Thyroid gland (tissue), 4 donors: ENCODE results near the gene CCDC187.

Source experiments
- CTCF ChIP-seq, 6 experiments: fragments of 200-600 bp in 3 of 6; fragments of 450-650 bp in 3 of 6; sonication (generic) in 3 of 6; IDR thresholded peaks; one replicate each; pipeline ENCODE4 v1.5.1; 2016 to 2019; ENCODE audit warnings: antibody characterized with exemption in 6 of 6, mild to moderate bottlenecking in 2 of 6, inconsistent platforms in 1 of 6, moderate library complexity in 1 of 6
- POLR2A ChIP-seq, 2 donors: fragments of 450-650 bp; IDR thresholded peaks; one replicate each; pipeline ENCODE4 v1.6.1; 2017; ENCODE audit warnings: antibody characterized with exemption in 2 of 2, mild to moderate bottlenecking in 2 of 2, moderate library complexity in 1 of 2

DNA sequence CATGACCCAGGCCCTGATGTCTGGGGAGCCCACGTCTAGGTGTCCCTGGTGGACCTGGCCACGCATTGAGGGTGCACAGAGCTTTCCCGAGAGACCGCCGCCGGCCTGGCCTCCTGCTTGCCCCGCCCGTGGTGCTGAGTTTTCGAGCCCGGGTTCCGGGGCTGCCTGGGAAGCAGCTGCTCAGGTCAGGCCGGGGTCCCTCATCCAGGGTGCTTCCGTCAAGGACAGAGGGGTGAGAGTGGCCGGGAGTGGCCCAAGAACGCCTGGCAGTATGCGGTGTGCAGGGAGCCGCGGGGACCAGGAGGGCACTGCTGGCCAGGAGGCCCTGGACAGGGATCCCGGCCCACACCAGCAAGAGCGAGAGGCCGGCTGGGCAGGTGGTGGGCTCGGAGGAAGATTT is 19.6 kb downstream of the CCDC187 start:
- TF ChIP-seq POLR2A (IDR thresholded peaks at IDR 0.05) (no peak), CTCF (IDR thresholded peaks at IDR 0.05) (no peak)
